Adrenal gland (tissue), 12 donors: Measurements from ENCODE around the gene FAM174C. TPM values are rescaled to one million over a fixed set of nuclear protein-coding genes. Genes with fewer than 3 reads are reported as not detected.

Experiments
- DNase-seq, 7 donors: peaks; one replicate each; pipeline ENCODE4 v3.0.0-alpha.2; 2019 to 2020
- H3K27ac ChIP-seq, 5 donors: fragments of 200-600 bp; sonication (generic) in 4 of 5; 1 replicate in 3 of 5; 2 replicates in 2 of 5; pipeline versions ENCODE4 v1.5.1 to v1.8.0; 2016 to 2020; ENCODE audit warnings: mild to moderate bottlenecking in 1 of 5
- H3K27me3 ChIP-seq: fragments of 200-600 bp; 2 replicates; pipeline ENCODE4 v1.8.0; 2021
- H3K36me3 ChIP-seq, 2 donors: fragments of 200-600 bp; replicated peaks in 1 of 2; 1 replicate in 1 of 2; 2 replicates in 1 of 2; pipeline versions ENCODE4 v1.5.1 to v1.8.0; 2018 to 2022
- H3K4me1 ChIP-seq, 2 donors: fragments of 200-600 bp; replicated peaks in 1 of 2; 1 replicate in 1 of 2; 2 replicates in 1 of 2; pipeline versions ENCODE4 v1.5.1 to v1.8.0; 2018 to 2021
- H3K4me3 ChIP-seq, 4 donors: fragments of 200-600 bp; sonication (generic) in 3 of 4; one replicate each; pipeline ENCODE4 v1.5.1; 2016 to 2018
- H3K9me3 ChIP-seq, 3 donors: fragments of 200-600 bp; sonication (generic) in 1 of 3; replicated peaks in 1 of 3; 1 replicate in 2 of 3; 2 replicates in 1 of 3; pipeline versions ENCODE4 v1.5.1 to v1.8.0; 2016 to 2021
- POLR2A ChIP-seq, 2 donors: fragments of 450-650 bp; IDR thresholded peaks; one replicate each; pipeline ENCODE4 v1.6.1; 2017; ENCODE audit warnings: antibody characterized with exemption in 2 of 2, mild to moderate bottlenecking in 2 of 2, moderate library complexity in 1 of 2
- WGBS, 4 donors: extraction: QIAGEN DNeasy Blood & Tissue Kit in 2 of 4; methylation state at CpG; one replicate each; pipeline versions ENCODE4 v1.1.5 to v1.1.7; 2013 to 2017; 5-methylcytosine and 5-hydroxymethylcytosine counted together
- intact Hi-C, 2 donors: fragments of 100-400 bp; cut with DNase I; formaldehyde crosslinking; loops; one replicate each; pipeline versions ENCODE4 v1.14.1 to v1.15.0; 2022 to 2023
- polyA plus RNA-seq, 3 donors: library from polyadenylated mRNA; stranded (reverse); fragments of 200-250 nt in 2 of 3; fragments of 350-450 nt in 1 of 3; fragmentation: Illumina TruSeq in 1 of 3; extraction: RNeasy Lipid Tissue Mini Kit (QIAGEN cat#74804) in 1 of 3; gene quantifications; one replicate each; pipeline ENCODE4 v1.2.3, GENCODE V29; 2013 to 2014
- total RNA-seq, 9 donors: library from RNA; depleted of rRNA in 4 of 9; stranded (reverse); fragments of >200 nt in 4 of 9; fragments of 120-200 nt in 1 of 9; fragmentation: NEBNext Ultra II Directional in 1 of 9; extraction: Animal tissue kit (Norgen Biotek cat#: 25700) in 1 of 9; gene quantifications; one replicate each; pipeline versions ENCODE4 v1.1.0 to v1.2.4, GENCODE V29; 2013 to 2023
- TF ChIP-seq, protein P1 (sequence below), 6 experiments: fragments of 450-650 bp in 4 of 6; fragments of 200-600 bp in 2 of 6; sonication (generic) in 1 of 6; IDR thresholded peaks; 1 replicate in 5 of 6; 2 replicates in 1 of 6; pipeline versions ENCODE4 v1.5.1 to v1.8.0; 2016 to 2021; ENCODE audit warnings: antibody characterized with exemption in 6 of 6, mild to moderate bottlenecking in 2 of 6, moderate library complexity in 1 of 6
- donor health status: healthy with polysubstance abuse.
- donor health status: Bipolar disorder and iron deficiency.
- donor health status: DM: yes; HTN: yes; CAD: no.
- donor health status: DM: no; HTN: no; CAD: no.
- donor health status: DM: no; HTN: no; CAD: no.
- donor health status: DM: yes; HTN: yes; CAD: no.

Gene FAM174C
- total and polyA plus RNA-seq, 12 donors, result 3.8 to 279 (median 86.5) TPM

DNA sequence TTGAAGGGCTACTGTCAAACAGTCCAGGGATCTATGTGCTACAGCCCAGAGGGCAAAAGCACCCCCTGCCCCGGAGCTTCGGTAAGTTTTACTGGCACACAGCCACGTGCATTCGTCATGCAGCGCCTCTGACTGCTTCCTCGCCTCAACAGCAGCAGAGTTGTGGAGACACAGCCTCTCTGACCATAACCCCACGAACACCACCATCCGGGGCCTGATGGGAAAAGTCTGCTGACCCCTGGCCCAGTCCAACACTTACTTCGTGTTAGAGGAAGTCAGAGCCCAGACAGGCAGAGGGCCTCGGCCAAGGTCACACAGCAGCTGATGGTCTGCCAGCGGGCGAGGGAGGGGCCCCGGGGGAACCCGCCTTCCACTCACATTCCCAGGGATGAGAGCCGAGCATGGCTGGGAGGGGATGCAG lies 42.7 kb upstream of the FAM174C start:
- 9 to 38% (median 16%) methylated on average over 6 to 15 of the region's 15 CpGs; no CpG with 5 or more reads in 1 of the 4 donors for WGBS, 4 donors
- Histone ChIP-seq H3K4me1 (peaks cover 24 to 30% of the 10 kb centered on the region in 2 donors), H3K27ac (peak overlapping the region in 4 of 5 donors; percentile 57 to 79 (median 72)), H3K4me3 (no peak overlapping the region), H3K27me3 (no peaks in the 10 kb centered on the region), H3K9me3 (no peaks in the 10 kb centered on the region), H3K36me3 (peaks cover 0 to 6% of the 10 kb centered on the region in 2 donors)
- peak; percentile 78 to 90 (median 84) for DNase-seq
- intact Hi-C loops, result no loop called here
- no peak for TF ChIP-seq POLR2A (IDR thresholded peaks at IDR 0.05)

DNA sequence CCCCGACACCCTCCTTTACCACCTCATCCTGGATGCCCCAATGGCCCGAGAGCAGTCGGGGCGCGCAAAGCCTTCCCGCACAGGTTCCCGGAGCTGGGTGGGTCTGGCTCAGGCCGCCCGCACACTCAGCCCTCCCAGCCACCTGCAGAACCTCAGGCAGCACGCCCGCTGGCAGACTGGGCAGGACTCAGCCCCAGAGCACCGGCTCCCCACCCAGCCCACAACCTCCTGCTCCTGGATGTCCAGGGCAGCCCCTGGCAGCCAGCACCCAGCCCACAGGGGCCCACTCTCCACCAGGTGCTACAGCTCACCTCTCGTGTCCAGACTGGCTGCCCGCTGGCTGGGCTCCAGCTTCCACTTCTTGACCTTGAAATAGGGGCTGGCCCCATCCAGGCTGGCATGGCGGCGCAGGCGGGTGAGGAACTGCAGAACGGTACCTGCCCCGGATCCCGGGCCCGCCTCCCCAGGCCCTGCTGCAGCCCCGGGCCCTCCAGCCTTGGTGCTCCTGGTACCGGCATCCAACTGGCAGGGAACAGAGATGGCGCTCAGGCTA lies 42.1 kb upstream of the FAM174C start:
- Histone ChIP-seq H3K36me3 (peaks cover 0 to 1% of the 10 kb centered on the region in 2 donors), H3K4me3 (no peak overlapping the region), H3K27me3 (no peaks in the 10 kb centered on the region), H3K4me1 (peaks cover 24 to 32% of the 10 kb centered on the region in 2 donors), H3K9me3 (no peaks in the 10 kb centered on the region), H3K27ac (peak overlapping the region in 4 of 5 donors; percentile 4 to 79 (median 72))
- intact Hi-C loops, result no loop called here
- TF ChIP-seq POLR2A (IDR thresholded peaks at IDR 0.05), result no peak
- TF ChIP-seq, protein P1, sequence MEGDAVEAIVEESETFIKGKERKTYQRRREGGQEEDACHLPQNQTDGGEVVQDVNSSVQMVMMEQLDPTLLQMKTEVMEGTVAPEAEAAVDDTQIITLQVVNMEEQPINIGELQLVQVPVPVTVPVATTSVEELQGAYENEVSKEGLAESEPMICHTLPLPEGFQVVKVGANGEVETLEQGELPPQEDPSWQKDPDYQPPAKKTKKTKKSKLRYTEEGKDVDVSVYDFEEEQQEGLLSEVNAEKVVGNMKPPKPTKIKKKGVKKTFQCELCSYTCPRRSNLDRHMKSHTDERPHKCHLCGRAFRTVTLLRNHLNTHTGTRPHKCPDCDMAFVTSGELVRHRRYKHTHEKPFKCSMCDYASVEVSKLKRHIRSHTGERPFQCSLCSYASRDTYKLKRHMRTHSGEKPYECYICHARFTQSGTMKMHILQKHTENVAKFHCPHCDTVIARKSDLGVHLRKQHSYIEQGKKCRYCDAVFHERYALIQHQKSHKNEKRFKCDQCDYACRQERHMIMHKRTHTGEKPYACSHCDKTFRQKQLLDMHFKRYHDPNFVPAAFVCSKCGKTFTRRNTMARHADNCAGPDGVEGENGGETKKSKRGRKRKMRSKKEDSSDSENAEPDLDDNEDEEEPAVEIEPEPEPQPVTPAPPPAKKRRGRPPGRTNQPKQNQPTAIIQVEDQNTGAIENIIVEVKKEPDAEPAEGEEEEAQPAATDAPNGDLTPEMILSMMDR (IDR thresholded peaks at IDR 0.05), result no peak
- 40 to 53% (median 44%) methylated on average over 9 to 24 of the region's 24 CpGs; no CpG with 5 or more reads in 1 of the 4 donors for WGBS, 4 donors
- DNase-seq, result peak in 1 of 7 donors; percentile 55

DNA sequence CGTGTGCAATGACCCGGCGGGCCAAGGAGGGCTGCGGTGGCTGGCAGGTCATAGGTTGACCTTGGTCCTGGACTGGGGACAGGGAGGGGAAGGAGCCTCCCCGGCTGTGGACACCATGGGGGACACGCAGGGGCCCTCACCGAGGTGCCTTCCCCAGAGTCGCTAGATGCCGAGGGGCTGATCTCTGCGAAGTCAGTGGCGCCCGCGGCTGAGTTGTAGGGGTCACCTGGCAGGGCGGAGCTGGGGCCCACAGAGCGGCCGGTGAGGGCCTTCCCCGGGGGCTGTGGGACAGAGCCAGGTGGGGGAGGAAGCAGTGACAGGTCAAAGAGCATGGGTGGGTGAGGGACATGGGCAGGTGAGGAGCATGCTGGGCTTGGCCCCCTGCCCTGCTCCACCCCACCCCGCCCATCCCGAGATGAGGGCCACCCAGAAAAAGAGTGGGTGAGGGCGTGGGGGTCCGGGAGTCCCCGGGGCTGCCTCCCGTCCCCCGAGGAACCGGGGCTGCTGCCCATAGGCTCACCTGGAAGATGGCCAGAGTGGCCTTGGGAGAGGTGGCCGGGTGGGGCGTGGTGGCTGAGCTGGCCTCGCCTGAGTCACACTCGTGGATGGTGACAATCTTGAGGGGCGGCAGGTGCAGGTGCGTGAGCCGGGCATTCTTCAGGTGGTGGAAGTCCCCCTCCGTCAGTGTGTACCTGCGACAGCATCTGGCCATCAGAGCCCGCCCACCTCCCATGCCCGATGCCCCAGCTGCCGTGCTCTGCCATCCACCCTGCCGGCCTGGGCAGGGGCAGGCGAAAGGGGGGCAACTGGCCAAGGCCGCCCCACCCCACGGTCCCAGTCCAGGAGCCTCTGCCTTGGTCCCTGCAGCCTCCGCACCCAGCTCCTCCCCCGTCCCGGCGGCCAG lies 41.0 kb upstream of the FAM174C start:
- no peaks in the 10 kb centered on the region for H3K27me3 ChIP-seq
- intact Hi-C loops, result no loop called here

DNA sequence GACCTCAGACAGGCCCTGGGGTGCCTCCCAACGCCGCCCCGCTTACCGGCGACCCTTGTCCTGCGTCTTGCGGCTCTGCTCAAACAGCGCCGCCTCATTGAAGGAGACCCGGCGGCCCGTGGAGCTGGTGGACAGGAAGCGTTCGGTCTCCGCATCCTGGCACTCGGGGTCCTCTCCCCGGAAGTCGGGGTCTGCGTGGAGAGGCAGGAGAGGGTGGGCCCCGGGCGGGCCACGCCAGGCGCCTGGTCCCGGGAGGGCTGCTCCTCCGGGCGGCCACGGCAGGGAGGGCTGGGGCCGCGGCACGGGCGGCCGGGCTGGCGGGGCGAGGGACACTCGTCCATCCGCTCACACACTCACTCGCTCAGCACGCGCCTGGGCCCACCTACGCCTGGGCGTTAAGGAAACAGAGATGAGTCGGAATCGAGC lies 40.4 kb upstream of the FAM174C start:
- H3K27me3 ChIP-seq, result no peaks in the 10 kb centered on the region
- no peaks in the 10 kb centered on the region for H3K36me3 ChIP-seq
- H3K27ac ChIP-seq, result no peak overlapping the region
- 92 to 97% (median 94%) methylated on average over 26 to 43 of the region's 43 CpGs for WGBS, 4 donors
- no peaks in the 10 kb centered on the region for H3K9me3 ChIP-seq
- no peak for TF ChIP-seq POLR2A (IDR thresholded peaks at IDR 0.05)
- TF ChIP-seq, protein P1 (IDR thresholded peaks at IDR 0.05), result no peak
- DNase-seq, result no peak
- peaks cover 24 to 33% of the 10 kb centered on the region in 2 donors for H3K4me1 ChIP-seq
- intact Hi-C loops, result no loop called here
- H3K4me3 ChIP-seq, result no peak overlapping the region

More for the DNA sequence above, 41.0 kb upstream of the FAM174C start:
- TF ChIP-seq, protein P1 (IDR thresholded peaks at IDR 0.05), result no peak
- TF ChIP-seq POLR2A (IDR thresholded peaks at IDR 0.05), result no peak
- Histone ChIP-seq H3K27ac (no peak overlapping the region), H3K36me3 (no peaks in the 10 kb centered on the region), H3K4me1 (peaks cover 24 to 33% of the 10 kb centered on the region in 2 donors), H3K4me3 (no peak overlapping the region), H3K9me3 (no peaks in the 10 kb centered on the region)
- WGBS, 4 donors, result 78 to 90% (median 80%) methylated on average over 17 to 45 of the region's 45 CpGs
- DNase-seq, result no peak
